ENCODE measurements around the gene BARHL1. TPM values are rescaled to one million over a fixed set of nuclear protein-coding genes. Genes with fewer than 3 reads are reported as not detected.

The BARHL1 gene
- total and polyA plus RNA-seq, 3 experiments from 2014 or later, result not detected

GRCh38 chr9:132543251-132543650 is 39.2 kb upstream of the BARHL1 start:
- no peak overlapping the region for H3K27ac Mint-ChIP-seq
- Histone ChIP-seq H3K4me3 (ENCODE audit: low read length) (no peak overlapping the region), H3K4me1 (ENCODE audit: insufficient read depth, low read length) (no peaks in the 10 kb centered on the region), H3K27ac (ENCODE audit: low read depth, low read length) (no peak overlapping the region), H3K27me3 (ENCODE audit: insufficient read depth, low read length, poor library complexity, severe bottlenecking) (peaks cover 4% of the 10 kb centered on the region), H3K9me3 (ENCODE audit: low read length) (no peaks in the 10 kb centered on the region), H3K36me3 (ENCODE audit: insufficient read depth, low read length) (no peaks in the 10 kb centered on the region)
- H3K4me1 Mint-ChIP-seq, result no peaks in the 10 kb centered on the region
- H3K9me3 Mint-ChIP-seq, result no peaks in the 10 kb centered on the region
- CTCF ChIA-PET, result no interaction called here
- POLR2A ChIA-PET, result no interaction called here
- no peak for DNase-seq
- H3K4me3 Mint-ChIP-seq, result no peak overlapping the region
- peaks cover 19 to 20% of the 10 kb centered on the region in 2 donors for H3K27me3 Mint-ChIP-seq
- no peaks in the 10 kb centered on the region for H3K36me3 Mint-ChIP-seq

- H3K4me3 Mint-ChIP-seq, result no peak overlapping the region
- POLR2A ChIA-PET, result no interaction called here
- Histone ChIP-seq H3K4me1 (ENCODE audit: insufficient read depth, low read length) (no peaks in the 10 kb centered on the region), H3K36me3 (ENCODE audit: insufficient read depth, low read length) (no peaks in the 10 kb centered on the region), H3K4me3 (ENCODE audit: low read length) (no peak overlapping the region), H3K9me3 (ENCODE audit: low read length) (no peaks in the 10 kb centered on the region), H3K27me3 (ENCODE audit: insufficient read depth, low read length, poor library complexity, severe bottlenecking) (peaks cover 4% of the 10 kb centered on the region), H3K27ac (ENCODE audit: low read depth, low read length) (no peak overlapping the region)
- no peaks in the 10 kb centered on the region for H3K4me1 Mint-ChIP-seq
- DNase-seq, result no peak
- no peak overlapping the region for H3K27ac Mint-ChIP-seq
- CTCF ChIA-PET, result no interaction called here
- H3K27me3 Mint-ChIP-seq, result peaks cover 20 to 21% of the 10 kb centered on the region in 2 donors
- no peaks in the 10 kb centered on the region for H3K9me3 Mint-ChIP-seq
- no peaks in the 10 kb centered on the region for H3K36me3 Mint-ChIP-seq
Measured at GRCh38 chr9:132543960-132544359, 38.4 kb upstream of the BARHL1 start.

GRCh38 chr9:132545578-132545977 is 36.8 kb upstream of the BARHL1 start:
- H3K9me3 Mint-ChIP-seq, result no peaks in the 10 kb centered on the region
- H3K4me1 ChIP-seq (ENCODE audit: insufficient read depth, low read length), result no peaks in the 10 kb centered on the region
- POLR2A ChIA-PET, result no interaction called here
- no peak overlapping the region for H3K27ac ChIP-seq (ENCODE audit: low read depth, low read length)
- no peak overlapping the region for H3K4me3 Mint-ChIP-seq
- no peak overlapping the region for H3K4me3 ChIP-seq (ENCODE audit: low read length)
- H3K4me1 Mint-ChIP-seq, result no peaks in the 10 kb centered on the region
- no peak for DNase-seq
- H3K27me3 ChIP-seq (ENCODE audit: insufficient read depth, low read length, poor library complexity, severe bottlenecking), result peaks cover 4% of the 10 kb centered on the region
- no peaks in the 10 kb centered on the region for H3K36me3 ChIP-seq (ENCODE audit: insufficient read depth, low read length)
- peaks cover 20 to 25% of the 10 kb centered on the region in 2 donors for H3K27me3 Mint-ChIP-seq
- CTCF ChIA-PET, result no interaction called here
- no peaks in the 10 kb centered on the region for H3K36me3 Mint-ChIP-seq
- no peak overlapping the region for H3K27ac Mint-ChIP-seq
- H3K9me3 ChIP-seq (ENCODE audit: low read length), result no peaks in the 10 kb centered on the region

- Histone ChIP-seq H3K27me3 (ENCODE audit: insufficient read depth, low read length, poor library complexity, severe bottlenecking) (peaks cover 4% of the 10 kb centered on the region), H3K9me3 (ENCODE audit: low read length) (no peaks in the 10 kb centered on the region), H3K36me3 (ENCODE audit: insufficient read depth, low read length) (no peaks in the 10 kb centered on the region), H3K4me1 (ENCODE audit: insufficient read depth, low read length) (no peaks in the 10 kb centered on the region), H3K27ac (ENCODE audit: low read depth, low read length) (no peak overlapping the region), H3K4me3 (ENCODE audit: low read length) (no peak overlapping the region)
- no peak overlapping the region for H3K4me3 Mint-ChIP-seq
- CTCF ChIA-PET, result no interaction called here
- H3K36me3 Mint-ChIP-seq, result no peaks in the 10 kb centered on the region
- H3K4me1 Mint-ChIP-seq, result no peaks in the 10 kb centered on the region
- H3K27ac Mint-ChIP-seq, result no peak overlapping the region
- no peaks in the 10 kb centered on the region for H3K9me3 Mint-ChIP-seq
- POLR2A ChIA-PET, result no interaction called here
- DNase-seq, result no peak
- H3K27me3 Mint-ChIP-seq, result peaks cover 20 to 28% of the 10 kb centered on the region in 2 donors
Measured at GRCh38 chr9:132546148-132547051, 36.0 kb upstream of the BARHL1 start.

GRCh38 chr9:132547052-132547431 is 35.4 kb upstream of the BARHL1 start:
- no peak for DNase-seq
- Histone ChIP-seq H3K4me1 (ENCODE audit: insufficient read depth, low read length) (no peaks in the 10 kb centered on the region), H3K4me3 (ENCODE audit: low read length) (no peak overlapping the region), H3K9me3 (ENCODE audit: low read length) (no peaks in the 10 kb centered on the region), H3K27me3 (ENCODE audit: insufficient read depth, low read length, poor library complexity, severe bottlenecking) (peaks cover 4% of the 10 kb centered on the region), H3K27ac (ENCODE audit: low read depth, low read length) (no peak overlapping the region), H3K36me3 (ENCODE audit: insufficient read depth, low read length) (no peaks in the 10 kb centered on the region)
- H3K4me1 Mint-ChIP-seq, result no peaks in the 10 kb centered on the region
- no peaks in the 10 kb centered on the region for H3K9me3 Mint-ChIP-seq
- peaks cover 17 to 28% of the 10 kb centered on the region in 2 donors for H3K27me3 Mint-ChIP-seq
- ChIA-PET CTCF (no interaction called here), POLR2A (no interaction called here)
- no peak overlapping the region for H3K27ac Mint-ChIP-seq
- H3K36me3 Mint-ChIP-seq, result no peaks in the 10 kb centered on the region
- no peak overlapping the region for H3K4me3 Mint-ChIP-seq

- no peak overlapping the region for H3K27ac ChIP-seq (ENCODE audit: low read depth, low read length)
- H3K4me3 ChIP-seq (ENCODE audit: low read length), result no peak overlapping the region
- no peaks in the 10 kb centered on the region for H3K9me3 Mint-ChIP-seq
- H3K36me3 Mint-ChIP-seq, result no peaks in the 10 kb centered on the region
- peaks cover 4% of the 10 kb centered on the region for H3K27me3 ChIP-seq (ENCODE audit: insufficient read depth, low read length, poor library complexity, severe bottlenecking)
- ChIA-PET CTCF (no interaction called here), POLR2A (no interaction called here)
- H3K36me3 ChIP-seq (ENCODE audit: insufficient read depth, low read length), result no peaks in the 10 kb centered on the region
- no peaks in the 10 kb centered on the region for H3K9me3 ChIP-seq (ENCODE audit: low read length)
- no peak for DNase-seq
- no peak overlapping the region for H3K4me3 Mint-ChIP-seq
- H3K4me1 ChIP-seq (ENCODE audit: insufficient read depth, low read length), result no peaks in the 10 kb centered on the region
- H3K27ac Mint-ChIP-seq, result no peak overlapping the region
- peaks cover 17 to 28% of the 10 kb centered on the region in 2 donors for H3K27me3 Mint-ChIP-seq
- H3K4me1 Mint-ChIP-seq, result no peaks in the 10 kb centered on the region
Measured at GRCh38 chr9:132547436-132547835, 35.0 kb upstream of the BARHL1 start.

- Mint-ChIP-seq H3K4me1 (no peaks in the 10 kb centered on the region), H3K9me3 (no peaks in the 10 kb centered on the region), H3K27me3 (peaks cover 18 to 28% of the 10 kb centered on the region in 2 donors), H3K27ac (no peak overlapping the region), H3K36me3 (no peaks in the 10 kb centered on the region), H3K4me3 (no peak overlapping the region)
- Histone ChIP-seq H3K4me3 (ENCODE audit: low read length) (no peak overlapping the region), H3K4me1 (ENCODE audit: insufficient read depth, low read length) (no peaks in the 10 kb centered on the region), H3K27ac (ENCODE audit: low read depth, low read length) (no peak overlapping the region), H3K36me3 (ENCODE audit: insufficient read depth, low read length) (no peaks in the 10 kb centered on the region), H3K27me3 (ENCODE audit: insufficient read depth, low read length, poor library complexity, severe bottlenecking) (peaks cover 4% of the 10 kb centered on the region), H3K9me3 (ENCODE audit: low read length) (no peaks in the 10 kb centered on the region)
- ChIA-PET CTCF (no interaction called here), POLR2A (no interaction called here)
- DNase-seq, result no peak
Measured at GRCh38 chr9:132547976-132548730, 34.3 kb upstream of the BARHL1 start.

- no peak overlapping the region for H3K4me3 Mint-ChIP-seq
- H3K9me3 ChIP-seq (ENCODE audit: low read length), result no peaks in the 10 kb centered on the region
- no peak overlapping the region for H3K4me3 ChIP-seq (ENCODE audit: low read length)
- no peak for DNase-seq
- no peaks in the 10 kb centered on the region for H3K4me1 ChIP-seq (ENCODE audit: insufficient read depth, low read length)
- ChIA-PET CTCF (no interaction called here), POLR2A (no interaction called here)
- H3K4me1 Mint-ChIP-seq, result no peaks in the 10 kb centered on the region
- peaks cover 20 to 25% of the 10 kb centered on the region in 2 donors for H3K27me3 Mint-ChIP-seq
- H3K36me3 ChIP-seq (ENCODE audit: insufficient read depth, low read length), result no peaks in the 10 kb centered on the region
- no peaks in the 10 kb centered on the region for H3K36me3 Mint-ChIP-seq
- H3K27ac ChIP-seq (ENCODE audit: low read depth, low read length), result no peak overlapping the region
- no peak overlapping the region for H3K27ac Mint-ChIP-seq
- H3K9me3 Mint-ChIP-seq, result no peaks in the 10 kb centered on the region
- H3K27me3 ChIP-seq (ENCODE audit: insufficient read depth, low read length, poor library complexity, severe bottlenecking), result peaks cover 4% of the 10 kb centered on the region
Measured at GRCh38 chr9:132548751-132549640, 33.4 kb upstream of the BARHL1 start.

All from CD8-positive, alpha-beta memory T cell (primary cell).